Measurements from ENCODE around the gene SAMD4B. TPM values are rescaled to one million over a fixed set of nuclear protein-coding genes. Genes with fewer than 3 reads are reported as not detected.

Gene SAMD4B
- total RNA-seq, 3 donors from 2014 or later (not counting 1 experiment from before 2014, with no cell fraction given): 67.8 to 80.8 (median 78.9) TPM

DNA sequence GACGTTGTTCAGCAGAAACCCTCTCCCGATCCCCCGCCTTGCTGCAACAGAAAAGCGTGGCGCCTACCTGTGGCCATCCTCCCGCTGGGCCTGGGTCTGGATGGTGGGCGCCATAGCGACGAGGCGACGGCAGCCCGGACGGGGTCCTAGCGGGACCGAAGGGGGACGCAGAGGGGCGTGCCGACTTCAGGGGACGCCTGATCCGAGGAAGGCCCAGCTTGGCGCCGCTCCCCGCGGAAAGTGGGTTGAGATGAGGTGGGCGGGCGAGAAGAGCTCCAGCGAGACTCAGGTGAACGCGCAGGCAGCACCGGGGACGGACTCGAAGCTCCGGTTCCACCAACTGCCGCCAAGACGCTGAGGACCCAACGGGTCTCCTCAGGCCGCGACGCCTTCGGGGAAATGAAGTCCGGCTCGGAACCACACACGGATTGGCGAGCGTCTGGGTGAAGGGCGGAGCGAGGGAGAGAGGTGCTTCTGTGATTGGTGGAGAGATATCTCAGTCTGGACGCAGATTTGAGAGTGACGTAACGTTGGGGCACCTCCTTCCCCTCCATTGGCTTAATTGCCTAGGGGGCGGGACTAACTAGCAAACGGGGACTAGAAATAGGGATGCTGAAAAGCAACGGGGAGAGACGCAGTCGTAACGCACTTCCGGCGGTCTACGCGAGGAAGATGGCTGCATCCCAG, 48.7 kb downstream of the SAMD4B start, which contains the start of the genes MED29 and PAF1:
TSS of gene MED29 (plus strand) at position 628 of the 687 bp plus-strand sequence. CDS start at position 673, 45 bp downstream.
TSS of gene PAF1 (minus strand) at position 356 of the 687 bp plus-strand sequence. CDS start at position 114, 242 bp downstream.
- H3K4me1 Mint-ChIP-seq: peaks cover 16 to 32% of the 10 kb centered on the region in 2 donors
- no peaks in the 10 kb centered on the region for H3K36me3 Mint-ChIP-seq
- TF ChIP-seq, protein P1, sequence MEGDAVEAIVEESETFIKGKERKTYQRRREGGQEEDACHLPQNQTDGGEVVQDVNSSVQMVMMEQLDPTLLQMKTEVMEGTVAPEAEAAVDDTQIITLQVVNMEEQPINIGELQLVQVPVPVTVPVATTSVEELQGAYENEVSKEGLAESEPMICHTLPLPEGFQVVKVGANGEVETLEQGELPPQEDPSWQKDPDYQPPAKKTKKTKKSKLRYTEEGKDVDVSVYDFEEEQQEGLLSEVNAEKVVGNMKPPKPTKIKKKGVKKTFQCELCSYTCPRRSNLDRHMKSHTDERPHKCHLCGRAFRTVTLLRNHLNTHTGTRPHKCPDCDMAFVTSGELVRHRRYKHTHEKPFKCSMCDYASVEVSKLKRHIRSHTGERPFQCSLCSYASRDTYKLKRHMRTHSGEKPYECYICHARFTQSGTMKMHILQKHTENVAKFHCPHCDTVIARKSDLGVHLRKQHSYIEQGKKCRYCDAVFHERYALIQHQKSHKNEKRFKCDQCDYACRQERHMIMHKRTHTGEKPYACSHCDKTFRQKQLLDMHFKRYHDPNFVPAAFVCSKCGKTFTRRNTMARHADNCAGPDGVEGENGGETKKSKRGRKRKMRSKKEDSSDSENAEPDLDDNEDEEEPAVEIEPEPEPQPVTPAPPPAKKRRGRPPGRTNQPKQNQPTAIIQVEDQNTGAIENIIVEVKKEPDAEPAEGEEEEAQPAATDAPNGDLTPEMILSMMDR (IDR thresholded peaks at IDR 0.05): no peak

DNA sequence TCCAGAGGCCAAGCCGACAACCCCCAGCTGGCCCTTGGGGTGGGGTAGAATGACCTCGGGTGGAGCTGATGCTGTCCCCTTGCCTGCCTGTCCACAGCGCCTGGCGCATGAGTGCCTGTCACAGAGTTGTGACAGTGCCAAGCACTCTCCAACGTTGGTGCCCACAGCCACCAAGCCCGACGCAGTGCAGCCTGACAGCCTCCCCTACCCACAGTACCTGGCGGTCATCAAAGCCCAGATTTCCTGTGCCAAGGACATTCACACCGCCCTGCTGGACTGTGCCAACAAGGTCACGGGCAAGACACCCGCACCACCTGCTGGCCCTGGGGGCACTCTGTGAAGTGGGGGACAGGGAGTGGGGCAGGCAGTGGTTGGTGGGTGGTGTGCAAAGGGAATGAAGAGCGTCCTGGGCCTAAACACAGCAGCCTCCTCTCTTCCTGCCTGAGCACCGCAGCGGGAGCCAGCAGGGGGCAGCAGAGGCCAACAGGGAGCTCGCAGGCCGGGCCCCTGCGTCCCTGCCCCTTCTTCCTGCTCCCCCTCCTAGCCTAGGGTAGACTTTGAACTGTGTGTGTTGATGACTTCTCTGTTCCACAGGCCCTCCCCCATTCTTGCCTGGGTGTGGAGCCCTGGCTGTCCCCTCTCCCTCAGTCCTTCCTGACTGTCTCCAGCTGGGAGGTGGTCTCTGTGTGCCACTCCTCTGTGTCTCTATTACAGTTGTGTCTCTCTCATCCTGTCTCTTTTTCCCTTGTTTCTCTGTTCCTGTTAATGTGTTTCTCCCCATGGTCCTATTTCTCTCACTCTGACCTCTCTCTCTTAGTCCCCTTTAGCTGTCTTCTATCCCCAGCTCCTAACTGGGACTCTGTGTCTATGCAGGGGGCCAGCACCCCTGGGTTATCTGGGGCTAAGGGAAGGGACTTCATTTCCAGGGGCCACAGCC, 55.4 kb downstream of the SAMD4B start:
- Histone ChIP-seq H3K4me3 (ENCODE audit: low read length) (no peak overlapping the region), H3K36me3 (ENCODE audit: control insufficient read depth, insufficient read depth, low read length) (peaks cover 28% of the 10 kb centered on the region), H3K27me3 (ENCODE audit: control insufficient read depth, insufficient read depth, low read length) (no peaks in the 10 kb centered on the region), H3K4me1 (ENCODE audit: control insufficient read depth, insufficient read depth, low read length) (peaks cover 57% of the 10 kb centered on the region), H3K9me3 (ENCODE audit: control insufficient read depth, insufficient read depth, low read length) (no peaks in the 10 kb centered on the region), H3K27ac (ENCODE audit: low read length) (peak overlapping the region; percentile 91)
- Mint-ChIP-seq H3K27ac (peak overlapping the region; percentile 96 to 97), H3K4me1 (peaks cover 44 to 50% of the 10 kb centered on the region in 2 donors), H3K36me3 (no peaks in the 10 kb centered on the region), H3K9me3 (no peaks in the 10 kb centered on the region), H3K27me3 (ENCODE audit: low read depth in 2 of 2) (no peaks in the 10 kb centered on the region), H3K4me3 (peak overlapping the region; percentile 61)
- TF ChIP-seq, protein P1 (IDR thresholded peaks at IDR 0.05): peak; percentile 96
- DNase-seq (peak; percentile 95 to 96), ATAC-seq (peak; percentile 41 to 66 (median 42))
- 30% methylated on average over 17 of the region's 17 CpGs for WGBS (ENCODE audit: insufficient coverage)
- intact Hi-C loops (cut with micrococcal nuclease): loop anchor here (1.0 to 5.0 kb wide), 3 partner anchors 14 to 135 kb away; partner anchors contain the start of genes EID2B and TIMM50

More for the DNA sequence above, 48.7 kb downstream of the SAMD4B start, which contains the start of the genes MED29 and PAF1:
- H3K4me3 Mint-ChIP-seq: peak within 1 kb of the TSS; percentile 97
- Histone ChIP-seq H3K36me3 (ENCODE audit: control insufficient read depth, insufficient read depth, low read length) (peaks cover 52% of the 10 kb centered on the region), H3K27ac (ENCODE audit: low read length) (peak within 1 kb of the TSS; percentile 98), H3K4me1 (ENCODE audit: control insufficient read depth, insufficient read depth, low read length) (peaks cover 25% of the 10 kb centered on the region), H3K27me3 (ENCODE audit: control insufficient read depth, insufficient read depth, low read length) (no peaks in the 10 kb centered on the region), H3K4me3 (ENCODE audit: low read length) (peak within 1 kb of the TSS; percentile 92), H3K9me3 (ENCODE audit: control insufficient read depth, insufficient read depth, low read length) (no peaks in the 10 kb centered on the region)
- peak; percentile 91 to 98 (median 92) for ATAC-seq
- no peaks in the 10 kb centered on the region for H3K9me3 Mint-ChIP-seq
- intact Hi-C loops (cut with micrococcal nuclease): loop anchor here (1.0 to 2.0 kb wide), 4 partner anchors 11 to 54 kb away; partner anchors contain the start of genes SAMD4B and SUPT5H
- DNase-seq: peak; percentile 90 to 100
- under 1% methylated on average over 60 of the region's 60 CpGs for WGBS (ENCODE audit: insufficient coverage)
- H3K27me3 Mint-ChIP-seq (ENCODE audit: low read depth in 2 of 2): no peaks in the 10 kb centered on the region
- H3K27ac Mint-ChIP-seq: peak within 1 kb of the TSS; percentile 91 to 98

DNA sequence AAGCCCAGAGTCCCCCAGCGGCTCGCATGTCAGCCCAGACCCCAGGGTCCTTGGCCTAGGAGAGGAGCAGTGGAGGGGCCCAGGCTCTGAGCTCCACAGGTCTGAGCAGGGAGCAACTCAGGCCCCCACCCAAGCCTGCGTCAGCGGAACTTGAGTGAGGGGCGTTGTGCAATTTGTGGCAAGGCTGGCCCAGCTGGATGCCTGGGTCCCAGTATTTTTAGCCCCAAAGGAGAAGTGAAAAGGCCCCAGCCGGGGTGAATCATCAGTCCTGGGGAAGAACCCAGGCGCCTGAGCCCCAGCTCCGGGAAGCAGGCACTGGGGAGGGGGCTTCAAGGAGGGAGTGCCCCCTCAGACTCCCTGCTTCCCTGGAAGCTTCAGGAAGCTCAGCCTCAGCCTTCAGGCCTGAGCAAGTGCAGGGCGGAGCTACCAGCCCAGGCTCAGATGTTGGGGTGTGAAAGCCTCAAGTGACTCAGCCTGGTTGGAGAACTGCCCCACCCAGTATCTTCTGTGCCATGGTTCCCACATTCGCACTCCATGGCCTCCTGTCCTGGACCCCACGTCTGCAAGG, 56.2 kb downstream of the SAMD4B start:
- TF ChIP-seq, protein P1 (IDR thresholded peaks at IDR 0.05): no peak
- intact Hi-C loops (cut with micrococcal nuclease): loop anchor here (5.0 kb wide), 1 partner anchor 84 kb away; the partner anchor contains the start of gene TIMM50
- 51% methylated on average over 11 of the region's 11 CpGs for WGBS (ENCODE audit: insufficient coverage)
- Histone ChIP-seq H3K4me3 (ENCODE audit: low read length) (no peak overlapping the region), H3K27ac (ENCODE audit: low read length) (peak overlapping the region; percentile 91), H3K9me3 (ENCODE audit: control insufficient read depth, insufficient read depth, low read length) (no peaks in the 10 kb centered on the region), H3K27me3 (ENCODE audit: control insufficient read depth, insufficient read depth, low read length) (no peaks in the 10 kb centered on the region), H3K4me1 (ENCODE audit: control insufficient read depth, insufficient read depth, low read length) (peaks cover 65% of the 10 kb centered on the region), H3K36me3 (ENCODE audit: control insufficient read depth, insufficient read depth, low read length) (peaks cover 27% of the 10 kb centered on the region)
- H3K9me3 Mint-ChIP-seq: no peaks in the 10 kb centered on the region
- no peaks in the 10 kb centered on the region for H3K27me3 Mint-ChIP-seq (ENCODE audit: low read depth in 2 of 2)
- DNase-seq (peak; percentile 59 to 79), ATAC-seq (peak in 1 of 3 donors; percentile 11)
- peaks cover 48 to 57% of the 10 kb centered on the region in 2 donors for H3K4me1 Mint-ChIP-seq
- H3K27ac Mint-ChIP-seq: peak overlapping the region; percentile 96 to 97
- no peaks in the 10 kb centered on the region for H3K36me3 Mint-ChIP-seq
- H3K4me3 Mint-ChIP-seq: peak overlapping the region; percentile 61
